ENCODE measurements around the gene MRI1.

The MRI1 gene

GRCh38 chr19:13794757-13795589 is 30.7 kb downstream of the MRI1 start, which contains the start of gene ZSWIM4:
ZSWIM4 (plus strand) TSS chr19:13795443; CDS start chr19:13795649, 206 bp downstream.
- peak; percentile 89 to 94 for DNase-seq (ENCODE audit: low read depth in 2 of 2)

- no peak for DNase-seq (ENCODE audit: low read depth in 2 of 2)
Measured at GRCh38 chr19:13795595-13796300, 31.4 kb downstream of the MRI1 start.

- DNase-seq (ENCODE audit: low read depth in 2 of 2), result no peak
Measured at GRCh38 chr19:13796301-13797057, 32.2 kb downstream of the MRI1 start.

GRCh38 chr19:13797058-13797440 is 32.7 kb downstream of the MRI1 start:
- no peak for DNase-seq (ENCODE audit: low read depth in 2 of 2)

GRCh38 chr19:13797870-13798269 is 33.5 kb downstream of the MRI1 start:
- no peak for DNase-seq (ENCODE audit: low read depth in 2 of 2)

GRCh38 chr19:13799669-13800068 is 35.3 kb downstream of the MRI1 start:
- no peak for DNase-seq (ENCODE audit: low read depth in 2 of 2)

GRCh38 chr19:13803038-13803437 is 38.7 kb downstream of the MRI1 start:
- DNase-seq (ENCODE audit: low read depth in 2 of 2), result no peak

GRCh38 chr19:13804830-13805683 is 40.7 kb downstream of the MRI1 start:
- no peak for DNase-seq (ENCODE audit: low read depth in 2 of 2)

GRCh38 chr19:13806728-13807127 is 42.4 kb downstream of the MRI1 start:
- DNase-seq (ENCODE audit: low read depth in 2 of 2), result no peak

- DNase-seq (ENCODE audit: low read depth in 2 of 2), result no peak
Measured at GRCh38 chr19:13807421-13808021, 43.2 kb downstream of the MRI1 start.

- no peak for DNase-seq (ENCODE audit: low read depth in 2 of 2)
Measured at GRCh38 chr19:13808856-13809255, 44.5 kb downstream of the MRI1 start.

- no peak for DNase-seq (ENCODE audit: low read depth in 2 of 2)
Measured at GRCh38 chr19:13812544-13812943, 48.2 kb downstream of the MRI1 start.

GRCh38 chr19:13813147-13813546 is 48.8 kb downstream of the MRI1 start:
- DNase-seq (ENCODE audit: low read depth in 2 of 2), result no peak

- DNase-seq (ENCODE audit: low read depth in 2 of 2), result no peak
Measured at GRCh38 chr19:13814550-13814949, 50.2 kb downstream of the MRI1 start.

- no peak for DNase-seq (ENCODE audit: low read depth in 2 of 2)
Measured at GRCh38 chr19:13817018-13817614, 52.8 kb downstream of the MRI1 start.

- no peak for DNase-seq (ENCODE audit: low read depth in 2 of 2)
Measured at GRCh38 chr19:13817615-13818371, 53.5 kb downstream of the MRI1 start.

- DNase-seq (ENCODE audit: low read depth in 2 of 2), result no peak
Measured at GRCh38 chr19:13819238-13819637, 54.9 kb downstream of the MRI1 start.

- no peak for DNase-seq (ENCODE audit: low read depth in 2 of 2)
Measured at GRCh38 chr19:13821292-13821691, 57.0 kb downstream of the MRI1 start.

- no peak for DNase-seq (ENCODE audit: low read depth in 2 of 2)
Measured at GRCh38 chr19:13823256-13823655, 58.9 kb downstream of the MRI1 start.

Measured in stimulated activated CD4-positive, alpha-beta T cell treated with anti-CD3 and anti-CD28 coated beads, Interleukin-12 subunit alpha, Interleukin-12 subunit beta, amount 100 ng/mL, for 24 hours (primary cell).